GM18951 (cell line): ENCODE results near the gene KRTAP5-7.
"Not testable (repeated sequence)": the region's sequence is repeated elsewhere in the genome, so short reads cannot be mapped to it uniquely, and the experiment has no call there.

Experiments
- POLR2A ChIP-seq: IDR thresholded peaks from 4 replicates; pipeline ENCODE4 v1.6.1; 2011; ENCODE audit warnings: mild to moderate bottlenecking; ENCODE audit not compliant: insufficient read length, insufficient read depth; ENCODE audit errors: extremely low read depth
- in situ Hi-C: fragments of 300-500 bp; cut with MboI; formaldehyde crosslinking; loops from one replicate; pipeline ENCODE4 v1.12.0; 2022; ENCODE audit warnings: low sequenced_read_pairs, mixed read lengths, inconsistent platforms; ENCODE audit not compliant: unreplicated experiment

KRTAP5-7 gene

GRCh38 chr11:71532036-71532610 lies 5.1 kb downstream of the KRTAP5-7 start:
- in situ Hi-C loops: no loop called here
- no peak for TF ChIP-seq POLR2A

- in situ Hi-C loops: not testable (repeated sequence)
Measured at GRCh38 chr11:71534711-71535608, 7.9 kb downstream of the KRTAP5-7 start.

- in situ Hi-C loops: no loop called here
- TF ChIP-seq POLR2A: no peak
Measured at GRCh38 chr11:71535825-71536224, 8.8 kb downstream of the KRTAP5-7 start.

- TF ChIP-seq POLR2A: no peak
- in situ Hi-C loops: no loop called here
Measured at GRCh38 chr11:71537537-71537936, 10.5 kb downstream of the KRTAP5-7 start.

- in situ Hi-C loops: not testable (repeated sequence)
Measured at GRCh38 chr11:71537977-71538665, 11.1 kb downstream of the KRTAP5-7 start, which contains the start of gene KRTAP5-8. KRTAP5-8 (plus strand) TSS chr11:71538025; CDS start chr11:71538056, 31 bp downstream.

- TF ChIP-seq POLR2A: no peak
- in situ Hi-C loops: no loop called here
Measured at GRCh38 chr11:71538666-71538990, 11.6 kb downstream of the KRTAP5-7 start.

- TF ChIP-seq POLR2A: no peak
- in situ Hi-C loops: no loop called here
Measured at GRCh38 chr11:71539017-71539416, 11.9 kb downstream of the KRTAP5-7 start.

- in situ Hi-C loops: not testable (repeated sequence)
Measured at GRCh38 chr11:71539971-71540370, 12.9 kb downstream of the KRTAP5-7 start.

- in situ Hi-C loops: not testable (repeated sequence)
Measured at GRCh38 chr11:71540521-71541304, 13.6 kb downstream of the KRTAP5-7 start.

GRCh38 chr11:71542382-71542781 lies 15.3 kb downstream of the KRTAP5-7 start:
- in situ Hi-C loops: no loop called here
- no peak for TF ChIP-seq POLR2A

- in situ Hi-C loops: no loop called here
- TF ChIP-seq POLR2A: no peak
Measured at GRCh38 chr11:71542879-71543777, 16.1 kb downstream of the KRTAP5-7 start.

GRCh38 chr11:71543866-71544265 lies 16.8 kb downstream of the KRTAP5-7 start:
- in situ Hi-C loops: no loop called here

GRCh38 chr11:71544525-71545214 lies 17.6 kb downstream of the KRTAP5-7 start:
- TF ChIP-seq POLR2A: no peak
- in situ Hi-C loops: no loop called here

More at GRCh38 chr11:71543866-71544265, 16.8 kb downstream of the KRTAP5-7 start:
- TF ChIP-seq POLR2A: no peak
